Choroid plexus epithelial cell (primary cell): ENCODE data around the gene FKBP3.
A peak's percentile ranks its signal among the peaks of the same experiment; 100 is the strongest.

Source experiments
- DNase-seq: peaks from one replicate; pipeline ENCODE4 v3.0.0-alpha.2; 2010; ENCODE audit warnings: low read depth
- H3K4me3 ChIP-seq: 2 replicates; pipeline ENCODE4 v1.5.1; 2011; ENCODE audit warnings: low read depth, mild to moderate bottlenecking, control low read depth, low read length, moderate library complexity
- TF ChIP-seq, protein P1 (sequence below): conservative IDR thresholded peaks from 2 replicates; pipeline ENCODE4 v1.5.1; 2011; ENCODE audit warnings: low read depth, mild to moderate bottlenecking, control low read depth, inconsistent platforms, low read length, moderate library complexity

The FKBP3 gene

DNA sequence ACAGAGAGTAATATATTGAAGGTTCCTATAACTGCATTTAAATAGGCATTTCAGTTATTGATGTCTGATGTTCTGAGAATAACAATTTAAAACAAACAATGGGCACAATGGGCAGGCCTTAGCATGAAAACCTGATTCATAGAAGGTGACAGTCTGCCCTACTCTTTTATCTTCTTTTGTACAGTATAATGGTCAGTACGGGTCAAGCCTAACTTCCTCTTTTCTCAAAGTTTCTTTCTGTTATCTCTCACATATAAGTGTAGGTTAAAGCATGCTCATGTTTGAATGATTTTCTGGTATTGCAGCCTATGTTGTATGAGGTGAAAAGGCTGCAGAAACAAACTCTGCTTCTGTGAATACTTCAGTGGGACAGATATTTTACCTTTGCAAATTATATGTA is 14.2 kb downstream of the FKBP3 start:
- H3K4me3 ChIP-seq, result no peak overlapping the region
- TF ChIP-seq, protein P1, sequence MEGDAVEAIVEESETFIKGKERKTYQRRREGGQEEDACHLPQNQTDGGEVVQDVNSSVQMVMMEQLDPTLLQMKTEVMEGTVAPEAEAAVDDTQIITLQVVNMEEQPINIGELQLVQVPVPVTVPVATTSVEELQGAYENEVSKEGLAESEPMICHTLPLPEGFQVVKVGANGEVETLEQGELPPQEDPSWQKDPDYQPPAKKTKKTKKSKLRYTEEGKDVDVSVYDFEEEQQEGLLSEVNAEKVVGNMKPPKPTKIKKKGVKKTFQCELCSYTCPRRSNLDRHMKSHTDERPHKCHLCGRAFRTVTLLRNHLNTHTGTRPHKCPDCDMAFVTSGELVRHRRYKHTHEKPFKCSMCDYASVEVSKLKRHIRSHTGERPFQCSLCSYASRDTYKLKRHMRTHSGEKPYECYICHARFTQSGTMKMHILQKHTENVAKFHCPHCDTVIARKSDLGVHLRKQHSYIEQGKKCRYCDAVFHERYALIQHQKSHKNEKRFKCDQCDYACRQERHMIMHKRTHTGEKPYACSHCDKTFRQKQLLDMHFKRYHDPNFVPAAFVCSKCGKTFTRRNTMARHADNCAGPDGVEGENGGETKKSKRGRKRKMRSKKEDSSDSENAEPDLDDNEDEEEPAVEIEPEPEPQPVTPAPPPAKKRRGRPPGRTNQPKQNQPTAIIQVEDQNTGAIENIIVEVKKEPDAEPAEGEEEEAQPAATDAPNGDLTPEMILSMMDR, result no peak
- no peak for DNase-seq

GRCh38 chr14:45118594-45118993 is 15.7 kb downstream of the FKBP3 start:
- no peak for DNase-seq
- TF ChIP-seq, protein P1, result no peak
- H3K4me3 ChIP-seq, result no peak overlapping the region

- H3K4me3 ChIP-seq, result no peak overlapping the region
- TF ChIP-seq, protein P1, result no peak
- no peak for DNase-seq
Measured at GRCh38 chr14:45114327-45114726, 20.0 kb downstream of the FKBP3 start.

DNA sequence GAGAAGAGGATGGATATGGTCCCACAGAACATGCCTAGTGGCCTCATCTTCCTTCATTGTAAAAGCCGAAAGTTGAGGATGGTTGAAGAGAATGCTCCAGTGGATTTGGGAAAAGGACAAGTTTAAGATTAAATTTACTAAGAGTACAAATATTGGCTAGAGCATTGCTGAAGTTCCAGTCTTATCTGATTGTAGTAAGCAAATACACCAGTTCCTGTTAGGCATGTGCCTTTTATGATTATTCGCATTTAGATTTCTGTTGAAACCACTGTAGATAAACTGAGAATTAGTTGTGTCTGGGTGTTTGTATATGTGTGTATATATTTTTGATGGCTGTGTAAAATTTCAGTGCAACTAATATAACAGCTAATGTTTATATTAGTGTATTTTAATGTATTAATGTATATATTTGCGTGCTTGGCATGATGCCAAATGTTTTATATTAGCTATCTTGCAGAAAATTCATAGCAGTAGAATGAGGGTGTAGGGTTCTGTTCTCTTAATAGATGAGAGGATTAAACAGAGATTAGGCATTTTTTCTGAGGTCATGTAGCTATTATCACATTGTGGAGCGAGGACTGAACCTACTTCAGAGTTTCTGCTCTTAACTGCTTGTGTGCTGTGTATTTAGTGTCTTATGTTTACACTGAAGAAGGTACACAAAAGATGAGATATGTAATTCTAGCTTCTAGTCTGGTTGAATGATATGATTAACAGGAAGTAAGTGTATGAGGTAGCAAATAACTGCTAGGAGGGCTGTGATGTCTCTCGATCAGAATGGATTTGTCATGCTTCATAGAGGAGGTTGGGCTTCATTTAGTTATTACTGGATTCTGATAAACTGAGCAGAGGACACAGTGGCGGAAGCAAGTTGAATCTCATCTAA is 21.1 kb downstream of the FKBP3 start:
- no peak overlapping the region for H3K4me3 ChIP-seq
- DNase-seq, result peak; percentile 53
- TF ChIP-seq, protein P1, result no peak

DNA sequence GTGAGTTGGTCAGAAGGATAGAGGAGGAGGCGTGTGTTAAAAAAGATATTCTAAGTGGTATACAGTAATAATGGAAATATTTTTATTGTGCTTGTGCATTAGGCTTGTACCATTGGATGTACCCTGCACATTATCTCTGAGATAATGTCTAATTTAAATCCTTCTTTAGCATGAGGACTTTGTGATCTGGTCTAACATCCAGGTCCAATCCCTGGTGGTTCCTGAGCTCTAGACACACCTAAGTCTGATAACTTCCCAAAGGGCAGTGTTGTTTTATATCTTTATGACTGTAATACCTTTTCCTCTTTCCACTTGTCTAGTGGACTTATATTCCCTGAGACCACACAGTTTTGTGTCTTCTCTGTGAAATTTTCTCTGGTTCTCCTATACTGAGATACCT is 29.7 kb downstream of the FKBP3 start:
- H3K4me3 ChIP-seq, result no peak overlapping the region
- TF ChIP-seq, protein P1, result no peak

GRCh38 chr14:45103806-45104205 is 30.5 kb downstream of the FKBP3 start:
- no peak overlapping the region for H3K4me3 ChIP-seq
- TF ChIP-seq, protein P1, result no peak
- no peak for DNase-seq

More for the DNA sequence above, 29.7 kb downstream of the FKBP3 start:
- no peak for DNase-seq

DNA sequence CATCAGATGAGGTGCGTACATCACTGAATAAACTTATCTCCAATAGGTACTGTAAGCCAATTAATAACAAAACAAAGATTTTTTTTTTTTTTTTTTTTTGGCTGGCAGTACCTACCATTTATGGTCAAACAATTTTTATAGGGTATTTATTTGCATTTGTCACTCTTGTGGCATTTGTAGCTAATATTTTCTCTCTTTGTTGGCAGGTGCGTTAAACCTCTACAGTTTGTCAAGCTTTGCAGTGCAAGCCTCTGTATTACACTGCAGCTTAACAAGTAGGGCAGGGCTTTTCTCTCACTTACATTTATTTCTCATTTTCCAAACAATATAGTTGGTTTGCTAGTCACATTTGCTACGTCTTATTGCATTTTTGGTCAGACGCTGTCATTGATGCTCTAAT is 38.1 kb downstream of the FKBP3 start:
- DNase-seq, result no peak
- no peak overlapping the region for H3K4me3 ChIP-seq
- TF ChIP-seq, protein P1, result no peak
